Astrocyte (in vitro differentiated cells and primary cell): Measurements from ENCODE around the gene CSMD2. TPM values are rescaled to one million over a fixed set of nuclear protein-coding genes. Genes with fewer than 3 reads are reported as not detected.

Experiments
- DNase-seq: peaks from one replicate; pipeline ENCODE4 v3.0.0-alpha.2; 2010; ENCODE audit warnings: low read depth
- FAIRE-seq: peaks from 2 replicates; lab custom pipeline; 2011; peaks lifted over from hg19 to GRCh38; lab: Jason Lieb, UNC
- H2AFZ ChIP-seq: 2 replicates; pipeline ENCODE4 v1.6.0; 2012; ENCODE audit warnings: low read depth, low read length, inconsistent platforms
- H3K27ac ChIP-seq: 2 replicates; pipeline ENCODE4 v1.5.1; 2011; ENCODE audit warnings: low read depth, low read length, inconsistent platforms
- H3K27me3 ChIP-seq: 2 replicates; pipeline ENCODE4 v1.6.0; 2011; ENCODE audit warnings: low read length, inconsistent platforms; ENCODE audit not compliant: insufficient read depth
- H3K36me3 ChIP-seq: 2 replicates; pipeline ENCODE4 v1.5.1; 2011; ENCODE audit warnings: low read length, inconsistent platforms; ENCODE audit not compliant: insufficient read depth
- H3K4me1 ChIP-seq: 2 replicates; pipeline ENCODE4 v1.5.1; 2011; ENCODE audit warnings: low read length, inconsistent platforms; ENCODE audit not compliant: insufficient read depth
- H3K4me2 ChIP-seq: 2 replicates; pipeline ENCODE4 v1.6.0; 2012; ENCODE audit warnings: low read length, inconsistent platforms
- H3K4me3 ChIP-seq: 2 replicates; pipeline ENCODE4 v1.5.1; 2011; ENCODE audit warnings: low read depth, mild to moderate bottlenecking, low read length, inconsistent platforms; ENCODE audit not compliant: insufficient read depth
- H3K79me2 ChIP-seq: 2 replicates; pipeline ENCODE4 v1.6.0; 2012; ENCODE audit warnings: mild to moderate bottlenecking, low read length, inconsistent platforms; ENCODE audit not compliant: insufficient read depth
- H3K9ac ChIP-seq: 2 replicates; pipeline ENCODE4 v1.6.0; 2012; ENCODE audit warnings: mild to moderate bottlenecking, low read length, inconsistent platforms
- H3K9me3 ChIP-seq: 2 replicates; pipeline ENCODE4 v1.5.1; 2012; ENCODE audit warnings: low read depth, mild to moderate bottlenecking, low read length, inconsistent platforms; ENCODE audit not compliant: insufficient read depth
- H4K20me1 ChIP-seq: 2 replicates; pipeline ENCODE4 v1.6.0; 2012; ENCODE audit warnings: low read length, inconsistent platforms; ENCODE audit not compliant: insufficient read depth
- H3K27ac Mint-ChIP-seq: one replicate; pipeline ENCODE4 v1.8.0; 2021; ENCODE audit warnings: mild to moderate bottlenecking, mixed read lengths; ENCODE audit not compliant: unreplicated experiment
- H3K27me3 Mint-ChIP-seq: one replicate; pipeline ENCODE4 v1.8.0; 2021; ENCODE audit warnings: low read depth, mixed read lengths; ENCODE audit not compliant: unreplicated experiment
- H3K36me3 Mint-ChIP-seq: one replicate; pipeline ENCODE4 v1.8.0; 2021; ENCODE audit warnings: low read depth, mixed read lengths; ENCODE audit not compliant: unreplicated experiment
- H3K4me1 Mint-ChIP-seq: one replicate; pipeline ENCODE4 v1.8.0; 2021; ENCODE audit warnings: low read depth, mixed read lengths; ENCODE audit not compliant: unreplicated experiment
- H3K4me3 Mint-ChIP-seq: one replicate; pipeline ENCODE4 v1.8.0; 2021; ENCODE audit warnings: mild to moderate bottlenecking, moderate library complexity, mixed read lengths; ENCODE audit not compliant: unreplicated experiment
- H3K9me3 Mint-ChIP-seq: one replicate; pipeline ENCODE4 v1.8.0; 2021; ENCODE audit warnings: mild to moderate bottlenecking, mixed read lengths; ENCODE audit not compliant: unreplicated experiment
- CTCF ChIP-seq: IDR thresholded peaks from 2 replicates; pipeline ENCODE4 v1.5.1; 2011; ENCODE audit warnings: low read depth, mild to moderate bottlenecking, inconsistent platforms, low read length, moderate library complexity; ENCODE audit not compliant: insufficient read depth
- EZH2 ChIP-seq: IDR thresholded peaks from 2 replicates; pipeline ENCODE4 v1.6.1; 2012; ENCODE audit warnings: mild to moderate bottlenecking, low read length, inconsistent platforms; ENCODE audit not compliant: insufficient read depth
- total RNA-seq: library from RNA; stranded (reverse); gene quantifications from 2 replicates; pipeline ENCODE4 v1.2.1, GENCODE V29; 2021

Gene CSMD2
- total RNA-seq, 1 donor from 2014 or later = 11.1 TPM

GRCh38 chr1:33656467-33657005, 508.5 kb downstream of the CSMD2 start:
- H3K4me1 ChIP-seq = no peaks in the 10 kb centered on the region
- no peak overlapping the region for H3K4me2 ChIP-seq
- FAIRE-seq (no peak), DNase-seq (no peak)
- Mint-ChIP-seq H3K27me3 (no peaks in the 10 kb centered on the region), H3K27ac (no peak overlapping the region), H3K36me3 (peaks cover 11% of the 10 kb centered on the region), H3K4me3 (no peak overlapping the region), H3K9me3 (peaks cover 3% of the 10 kb centered on the region), H3K4me1 (no peaks in the 10 kb centered on the region)
- H3K27me3 ChIP-seq = no peaks in the 10 kb centered on the region
- TF ChIP-seq CTCF (no peak), EZH2 (no peak)
- peaks cover 4% of the 10 kb centered on the region for H3K36me3 ChIP-seq
- H3K9ac ChIP-seq = no peak overlapping the region
- no peak overlapping the region for H3K4me3 ChIP-seq
- no peaks in the 10 kb centered on the region for H3K9me3 ChIP-seq
- no peaks in the 10 kb centered on the region for H4K20me1 ChIP-seq
- no peak overlapping the region for H2AFZ ChIP-seq
- H3K27ac ChIP-seq = no peak overlapping the region
- no peaks in the 10 kb centered on the region for H3K79me2 ChIP-seq

GRCh38 chr1:33655496-33655895, 509.5 kb downstream of the CSMD2 start:
- FAIRE-seq = no peak
- H3K27ac Mint-ChIP-seq = no peak overlapping the region

More at GRCh38 chr1:33655496-33655895, 509.5 kb downstream of the CSMD2 start:
- H3K9me3 Mint-ChIP-seq = peaks cover 3% of the 10 kb centered on the region
- Histone ChIP-seq H3K9me3 (no peaks in the 10 kb centered on the region), H3K27ac (no peak overlapping the region), H3K79me2 (no peaks in the 10 kb centered on the region), H3K4me3 (no peak overlapping the region), H3K27me3 (no peaks in the 10 kb centered on the region), H3K4me2 (no peak overlapping the region), H3K36me3 (peaks cover 4% of the 10 kb centered on the region), H4K20me1 (no peaks in the 10 kb centered on the region), H2AFZ (no peak overlapping the region), H3K9ac (no peak overlapping the region), H3K4me1 (no peaks in the 10 kb centered on the region)
- no peaks in the 10 kb centered on the region for H3K4me1 Mint-ChIP-seq
- no peaks in the 10 kb centered on the region for H3K27me3 Mint-ChIP-seq
- TF ChIP-seq EZH2 (no peak), CTCF (no peak)
- no peak for DNase-seq
- H3K4me3 Mint-ChIP-seq = no peak overlapping the region
- peaks cover 10% of the 10 kb centered on the region for H3K36me3 Mint-ChIP-seq
